HG03060 (cell line): ENCODE measurements around the gene TFAP2E.

Source experiments
- ATAC-seq: cut with Tn5 transposase; IDR thresholded peaks from one replicate; pipeline ENCODE4 v1.9.1; 2021; ENCODE audit warnings: low read depth, moderate number of reproducible peaks; ENCODE audit not compliant: unreplicated experiment

The TFAP2E gene

GRCh38 chr1:35637401-35637809 is 64.3 kb downstream of the TFAP2E start:
- no peak for ATAC-seq

GRCh38 chr1:35640380-35641232 is 67.5 kb downstream of the TFAP2E start:
- no peak for ATAC-seq

- ATAC-seq: no peak
Measured at GRCh38 chr1:35641233-35641866, 68.2 kb downstream of the TFAP2E start, which contains the start of gene PSMB2. PSMB2 (minus strand) TSS chr1:35641526; CDS start chr1:35641432, 94 bp downstream.

GRCh38 chr1:35642471-35642955 is 69.4 kb downstream of the TFAP2E start:
- no peak for ATAC-seq

- ATAC-seq: no peak
Measured at GRCh38 chr1:35644204-35644603, 71.1 kb downstream of the TFAP2E start.
